ENCODE data around the gene EEF1AKMT3.

DNA sequence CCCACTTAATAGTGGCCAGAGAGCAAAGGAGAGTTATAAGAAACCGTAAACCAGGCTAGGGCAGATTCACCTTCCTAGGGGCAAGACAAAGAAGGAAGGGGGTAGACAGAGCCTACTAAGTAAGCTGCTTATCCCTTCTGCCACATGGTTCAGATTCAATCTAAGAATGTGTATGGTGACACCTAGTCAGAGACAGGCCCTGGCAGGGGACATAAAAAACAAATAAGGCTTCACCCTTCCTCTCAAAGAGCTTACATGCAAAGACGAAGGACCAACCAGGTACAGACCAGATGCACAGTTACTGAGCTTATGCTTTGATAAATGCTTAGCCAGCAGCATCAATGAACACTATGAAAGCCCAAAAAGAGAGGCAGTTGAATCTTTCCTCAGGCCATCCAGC, 10.0 kb upstream of the EEF1AKMT3 start:
- no peak for TF ChIP-seq CTCF (conservative IDR thresholded peaks at IDR 0.05; ENCODE audit: low read depth in 2 of 2)
- no peak for TF ChIP-seq EZH2 (IDR thresholded peaks at IDR 0.05; ENCODE audit: low read depth, unreplicated experiment)
- no peak for TF ChIP-seq CREB1 (CRISPR knock-in tag; IDR thresholded peaks at IDR 0.05; ENCODE audit: low read depth)
- no peak for TF ChIP-seq REST (IDR thresholded peaks at IDR 0.05; ENCODE audit: unreplicated experiment)
- TF ChIP-seq POLR2AphosphoS5 (IDR thresholded peaks at IDR 0.05; ENCODE audit: low read depth): no peak
- TF ChIP-seq JUNB (IDR thresholded peaks at IDR 0.05; ENCODE audit: unreplicated experiment): no peak
- TF ChIP-seq ETS1 (IDR thresholded peaks at IDR 0.05): no peak
